Trophoblast cell (in vitro differentiated cells and primary cell): ENCODE data around the gene YWHAQ.

Experiments
- DNase-seq, 2 donors: peaks; one replicate each; pipeline ENCODE4 v3.0.0-alpha.2; 2016
- H2AFZ ChIP-seq: 2 replicates; pipeline ENCODE4 v1.6.1; 2013; ENCODE audit warnings: low read length, moderate library complexity, mild to moderate bottlenecking; ENCODE audit not compliant: insufficient read depth, poor library complexity
- H2AK5ac ChIP-seq: 2 replicates; pipeline ENCODE4 v1.6.1; 2013; ENCODE audit warnings: mild to moderate bottlenecking, low read length
- H2BK120ac ChIP-seq: 2 replicates; pipeline ENCODE4 v1.6.1; 2013; ENCODE audit warnings: low read length, mild to moderate bottlenecking, moderate library complexity; ENCODE audit not compliant: insufficient read depth, poor library complexity
- H2BK12ac ChIP-seq: 2 replicates; pipeline ENCODE4 v1.6.1; 2013; ENCODE audit warnings: mild to moderate bottlenecking, low read length, moderate library complexity
- H2BK5ac ChIP-seq: 2 replicates; pipeline ENCODE4 v1.6.1; 2013; ENCODE audit warnings: low read length, low read depth, moderate library complexity, mild to moderate bottlenecking; ENCODE audit not compliant: poor library complexity
- H3K14ac ChIP-seq: 2 replicates; pipeline ENCODE4 v1.6.1; 2013; ENCODE audit warnings: mild to moderate bottlenecking, low read length
- H3K18ac ChIP-seq: 2 replicates; pipeline ENCODE4 v1.6.1; 2013; ENCODE audit warnings: mild to moderate bottlenecking, low read length
- H3K23ac ChIP-seq: 2 replicates; pipeline ENCODE4 v1.6.1; 2013; ENCODE audit warnings: low read length
- H3K27ac ChIP-seq: 2 replicates; pipeline ENCODE4 v1.5.1; 2013; ENCODE audit warnings: low read depth, mild to moderate bottlenecking, inconsistent platforms, low read length, moderate library complexity
- H3K27me3 ChIP-seq: 2 replicates; pipeline ENCODE4 v1.6.1; 2013; ENCODE audit warnings: inconsistent platforms, mild to moderate bottlenecking, low read length, moderate library complexity; ENCODE audit not compliant: insufficient read depth
- H3K36me3 ChIP-seq, 2 experiments: 1 replicate in 1 of 2; 2 replicates in 1 of 2; pipeline ENCODE4 v1.6.1; 2013; ENCODE audit warnings: low read length in 2 of 2, mild to moderate bottlenecking in 2 of 2, moderate library complexity in 1 of 2; ENCODE audit not compliant: insufficient read depth in 2 of 2, control insufficient read depth in 1 of 2
- H3K4ac ChIP-seq: 2 replicates; pipeline ENCODE4 v1.6.1; 2013; ENCODE audit warnings: low read depth, mild to moderate bottlenecking, low read length, moderate library complexity
- H3K4me1 ChIP-seq, 2 experiments: 1 replicate in 1 of 2; 2 replicates in 1 of 2; pipeline ENCODE4 v1.6.1; 2013; ENCODE audit warnings: low read length in 2 of 2, mild to moderate bottlenecking in 2 of 2, moderate library complexity in 1 of 2; ENCODE audit not compliant: insufficient read depth in 2 of 2, control insufficient read depth in 1 of 2
- H3K4me2 ChIP-seq: 2 replicates; pipeline ENCODE4 v1.6.1; 2013; ENCODE audit warnings: inconsistent platforms, mild to moderate bottlenecking, low read length, moderate library complexity
- H3K4me3 ChIP-seq: 2 replicates; pipeline ENCODE4 v1.5.1; 2013; ENCODE audit warnings: mild to moderate bottlenecking, low read depth, low read length, inconsistent platforms
- H3K79me1 ChIP-seq: one replicate; pipeline ENCODE4 v1.6.1; 2013; ENCODE audit warnings: low read length
- H3K79me2 ChIP-seq: 2 replicates; pipeline ENCODE4 v1.6.1; 2013; ENCODE audit warnings: low read length, mild to moderate bottlenecking; ENCODE audit not compliant: control insufficient read depth, insufficient read depth, poor library complexity
- H3K9ac ChIP-seq: 2 replicates; pipeline ENCODE4 v1.6.1; 2013; ENCODE audit warnings: mild to moderate bottlenecking, low read length
- H3K9me3 ChIP-seq: 2 replicates; pipeline ENCODE4 v1.6.1; 2013; ENCODE audit warnings: low read depth, mild to moderate bottlenecking, control low read depth, inconsistent platforms, low read length; ENCODE audit not compliant: insufficient read depth
- H4K12ac ChIP-seq: 2 replicates; pipeline ENCODE4 v1.6.1; 2013; ENCODE audit warnings: low read depth, mild to moderate bottlenecking, low read length, moderate library complexity
- H4K8ac ChIP-seq: 2 replicates; pipeline ENCODE4 v1.6.1; 2013; ENCODE audit warnings: low read depth, mild to moderate bottlenecking, low read length, moderate library complexity
- H4K91ac ChIP-seq: one replicate; pipeline ENCODE4 v1.6.1; 2013; ENCODE audit warnings: low read depth, mild to moderate bottlenecking, low read length, moderate library complexity
- WGBS: extraction: QIAGEN DNeasy Blood & Tissue Kit; methylation state at CpG from one replicate; pipeline ENCODE4 v1.1.7; 2013; ENCODE audit warnings: missing lambda C conversion rate; ENCODE audit not compliant: insufficient read length, insufficient coverage; ENCODE audit errors: extremely low coverage; 5-methylcytosine and 5-hydroxymethylcytosine counted together

Gene YWHAQ

GRCh38 chr2:9675415-9676351 is 44.9 kb upstream of the YWHAQ start:
- Histone ChIP-seq H3K79me2 (no peaks in the 10 kb centered on the region), H3K23ac (no peak overlapping the region), H2BK5ac (no peak overlapping the region), H4K91ac (peak overlapping the region; percentile 13), H3K36me3 (no peaks in the 10 kb centered on the region), H4K8ac (no peak overlapping the region), H3K4me3 (no peak overlapping the region), H3K27ac (peak overlapping the region; percentile 5), H3K4me1 (peaks cover 6 to 8% of the 10 kb centered on the region in 2 experiments), H2BK12ac (peak overlapping the region; percentile 27), H3K79me1 (peaks cover 4% of the 10 kb centered on the region), H3K27me3 (no peaks in the 10 kb centered on the region), H2BK120ac (peak overlapping the region; percentile 8), H3K4me2 (peak overlapping the region; percentile 44), H2AFZ (no peak overlapping the region), H3K14ac (peak overlapping the region; percentile 34), H3K4ac (no peak overlapping the region), H4K12ac (no peak overlapping the region), H3K18ac (peak overlapping the region; percentile 11), H3K9ac (no peak overlapping the region), H2AK5ac (peak overlapping the region; percentile 24), H3K9me3 (no peaks in the 10 kb centered on the region)
- DNase-seq: peak; percentile 27 to 67
- no CpG with 5 or more reads among the region's 14 CpGs for WGBS

- H3K4me2 ChIP-seq: peak overlapping the region; percentile 44
- H2AK5ac ChIP-seq: no peak overlapping the region
- no peak overlapping the region for H3K4me3 ChIP-seq
- H3K79me2 ChIP-seq: no peaks in the 10 kb centered on the region
- H3K36me3 ChIP-seq: no peaks in the 10 kb centered on the region
- no peak overlapping the region for H3K14ac ChIP-seq
- no peaks in the 10 kb centered on the region for H3K27me3 ChIP-seq
- no peak overlapping the region for H4K8ac ChIP-seq
- H2AFZ ChIP-seq: no peak overlapping the region
- H4K12ac ChIP-seq: no peak overlapping the region
- H4K91ac ChIP-seq: no peak overlapping the region
- peaks cover 6 to 8% of the 10 kb centered on the region in 2 experiments for H3K4me1 ChIP-seq
- no peak overlapping the region for H3K9ac ChIP-seq
- H3K4ac ChIP-seq: no peak overlapping the region
- H3K27ac ChIP-seq: no peak overlapping the region
- DNase-seq: no peak
- no peaks in the 10 kb centered on the region for H3K9me3 ChIP-seq
- no CpG with 5 or more reads among the region's 5 CpGs for WGBS
- peaks cover 4% of the 10 kb centered on the region for H3K79me1 ChIP-seq
- H3K18ac ChIP-seq: no peak overlapping the region
- H2BK12ac ChIP-seq: no peak overlapping the region
- no peak overlapping the region for H3K23ac ChIP-seq
- H2BK5ac ChIP-seq: no peak overlapping the region
- H2BK120ac ChIP-seq: no peak overlapping the region
Measured at GRCh38 chr2:9674891-9675414, 44.2 kb upstream of the YWHAQ start.

GRCh38 chr2:9673914-9674481 is 43.2 kb upstream of the YWHAQ start:
- H3K9me3 ChIP-seq: no peaks in the 10 kb centered on the region
- no peak for DNase-seq
- H2BK12ac ChIP-seq: no peak overlapping the region
- no peak overlapping the region for H3K9ac ChIP-seq
- no peak overlapping the region for H3K4me3 ChIP-seq
- no peak overlapping the region for H2BK120ac ChIP-seq
- no peak overlapping the region for H2AFZ ChIP-seq
- no peaks in the 10 kb centered on the region for H3K36me3 ChIP-seq
- no peak overlapping the region for H2BK5ac ChIP-seq
- no peak overlapping the region for H4K91ac ChIP-seq
- H3K23ac ChIP-seq: no peak overlapping the region
- H3K79me1 ChIP-seq: peaks cover 4% of the 10 kb centered on the region
- H3K27me3 ChIP-seq: no peaks in the 10 kb centered on the region
- H4K12ac ChIP-seq: no peak overlapping the region
- H4K8ac ChIP-seq: no peak overlapping the region
- H3K4me2 ChIP-seq: no peak overlapping the region
- H3K4ac ChIP-seq: no peak overlapping the region
- WGBS: no CpG with 5 or more reads among the region's 6 CpGs
- H2AK5ac ChIP-seq: no peak overlapping the region
- H3K27ac ChIP-seq: no peak overlapping the region
- H3K79me2 ChIP-seq: no peaks in the 10 kb centered on the region
- H3K14ac ChIP-seq: no peak overlapping the region
- H3K4me1 ChIP-seq: peaks cover 6 to 8% of the 10 kb centered on the region in 2 experiments
- no peak overlapping the region for H3K18ac ChIP-seq

DNA sequence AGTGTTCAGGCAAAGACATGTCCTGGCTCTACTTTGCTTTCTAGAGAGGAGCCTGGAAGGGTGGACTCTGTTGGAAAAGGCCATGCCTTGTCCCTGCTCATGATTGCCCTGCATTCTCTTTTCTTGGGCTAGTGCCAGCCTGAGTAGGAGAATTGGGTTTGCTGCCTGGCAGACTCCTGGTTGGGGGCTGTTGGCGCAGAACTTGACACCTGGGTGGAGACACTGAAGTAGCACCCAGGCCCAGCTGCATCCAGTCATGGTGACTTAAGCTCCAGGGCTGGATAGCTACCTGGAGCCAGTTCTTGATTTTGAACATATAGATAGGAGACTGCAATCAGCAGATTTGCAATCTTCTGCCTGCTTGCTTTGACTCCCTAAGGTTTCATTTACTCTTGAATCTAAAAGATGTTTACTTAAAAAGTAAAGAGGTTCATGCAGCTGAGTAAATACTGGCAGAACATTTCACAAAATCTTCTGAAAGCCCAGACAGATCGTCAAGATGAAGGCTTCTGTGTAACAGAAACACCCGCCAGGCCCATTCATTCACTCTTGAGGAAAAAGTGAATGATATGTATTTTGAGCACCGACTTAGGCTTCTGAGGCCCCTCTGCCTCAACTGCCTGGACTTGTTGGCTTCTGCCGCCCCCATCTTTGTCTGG is 38.0 kb upstream of the YWHAQ start:
- Histone ChIP-seq H3K4me3 (no peak overlapping the region), H3K4me1 (peaks cover 0 to under 1% of the 10 kb centered on the region in 2 experiments), H4K8ac (no peak overlapping the region), H2BK12ac (no peak overlapping the region), H3K9me3 (peaks cover 2% of the 10 kb centered on the region), H3K4me2 (no peak overlapping the region), H3K14ac (no peak overlapping the region), H3K23ac (no peak overlapping the region), H3K27ac (no peak overlapping the region), H3K9ac (no peak overlapping the region), H2AFZ (no peak overlapping the region), H4K12ac (no peak overlapping the region), H3K4ac (no peak overlapping the region), H3K79me2 (no peaks in the 10 kb centered on the region), H3K18ac (no peak overlapping the region), H3K27me3 (no peaks in the 10 kb centered on the region), H3K79me1 (no peaks in the 10 kb centered on the region), H2BK5ac (no peak overlapping the region), H3K36me3 (no peaks in the 10 kb centered on the region), H2AK5ac (no peak overlapping the region), H4K91ac (no peak overlapping the region), H2BK120ac (no peak overlapping the region)
- DNase-seq: no peak
- no CpG with 5 or more reads among the region's 5 CpGs for WGBS
